ENCODE data around the gene CLEC20A. TPM values are rescaled to one million over a fixed set of nuclear protein-coding genes. Genes with fewer than 3 reads are reported as not detected.

The CLEC20A gene
- total RNA-seq, 4 donors from 2014 or later, result not detected

GRCh38 chr1:178492341-178492740 is 4.4 kb downstream of the CLEC20A start:
- Histone ChIP-seq H3K4me1 (no peaks in the 10 kb centered on the region), H3K9me3 (no peaks in the 10 kb centered on the region), H3K36me3 (no peaks in the 10 kb centered on the region), H3K27me3 (no peaks in the 10 kb centered on the region), H3K4me3 (no peak overlapping the region), H3K27ac (no peak overlapping the region)
- TF ChIP-seq POLR2A (IDR thresholded peaks at IDR 0.05), result no peak
- TF ChIP-seq CTCF (IDR thresholded peaks at IDR 0.05), result no peak
- intact Hi-C loops (cut with DNase I; ENCODE audit: low total_unique reads), result no loop called here
- DNase-seq, result no peak

GRCh38 chr1:178491721-178492120 is 5.0 kb downstream of the CLEC20A start:
- H3K4me3 ChIP-seq, result no peak overlapping the region
- H3K27ac ChIP-seq, result no peak overlapping the region
- H3K27me3 ChIP-seq, result no peaks in the 10 kb centered on the region
- TF ChIP-seq POLR2A (IDR thresholded peaks at IDR 0.05) (no peak), CTCF (IDR thresholded peaks at IDR 0.05) (no peak)
- intact Hi-C loops (cut with DNase I; ENCODE audit: low total_unique reads), result no loop called here
- DNase-seq, result no peak
- H3K36me3 ChIP-seq, result no peaks in the 10 kb centered on the region
- H3K4me1 ChIP-seq, result no peaks in the 10 kb centered on the region
- H3K9me3 ChIP-seq, result no peaks in the 10 kb centered on the region

- Histone ChIP-seq H3K9me3 (no peaks in the 10 kb centered on the region), H3K27ac (no peak overlapping the region), H3K36me3 (no peaks in the 10 kb centered on the region), H3K4me3 (no peak overlapping the region), H3K27me3 (no peaks in the 10 kb centered on the region), H3K4me1 (no peaks in the 10 kb centered on the region)
- DNase-seq, result no peak
- TF ChIP-seq POLR2A (IDR thresholded peaks at IDR 0.05), result no peak
- TF ChIP-seq CTCF (IDR thresholded peaks at IDR 0.05), result no peak
- intact Hi-C loops (cut with DNase I; ENCODE audit: low total_unique reads), result no loop called here
Observed at GRCh38 chr1:178490967-178491366, 5.8 kb downstream of the CLEC20A start.

GRCh38 chr1:178490136-178490535 is 6.6 kb downstream of the CLEC20A start:
- Histone ChIP-seq H3K4me1 (no peaks in the 10 kb centered on the region), H3K27me3 (no peaks in the 10 kb centered on the region), H3K4me3 (no peak overlapping the region), H3K9me3 (no peaks in the 10 kb centered on the region), H3K27ac (no peak overlapping the region), H3K36me3 (no peaks in the 10 kb centered on the region)
- TF ChIP-seq POLR2A (IDR thresholded peaks at IDR 0.05), result no peak
- no peak for TF ChIP-seq CTCF (IDR thresholded peaks at IDR 0.05)
- no peak for DNase-seq
- intact Hi-C loops (cut with DNase I; ENCODE audit: low total_unique reads), result no loop called here

- DNase-seq, result no peak
- no peak for TF ChIP-seq POLR2A (IDR thresholded peaks at IDR 0.05)
- no peak for TF ChIP-seq CTCF (IDR thresholded peaks at IDR 0.05)
- H3K9me3 ChIP-seq, result no peaks in the 10 kb centered on the region
- H3K36me3 ChIP-seq, result no peaks in the 10 kb centered on the region
- no peak overlapping the region for H3K4me3 ChIP-seq
- intact Hi-C loops (cut with DNase I; ENCODE audit: low total_unique reads), result no loop called here
- H3K27me3 ChIP-seq, result no peaks in the 10 kb centered on the region
- no peak overlapping the region for H3K27ac ChIP-seq
- H3K4me1 ChIP-seq, result no peaks in the 10 kb centered on the region
Observed at GRCh38 chr1:178489399-178489798, 7.4 kb downstream of the CLEC20A start.

Measured in uterus (tissue), 4 donors.